ENCODE data around the gene COL5A1.

Gene COL5A1

GRCh38 chr9:134779640-134780039, 138.0 kb downstream of the COL5A1 start:
- TF ChIP-seq BACH2 (CRISPR knock-in tag; IDR thresholded peaks at IDR 0.05; ENCODE audit: borderline replicate concordance) = no peak
- TF ChIP-seq TOX (CRISPR knock-in tag; IDR thresholded peaks at IDR 0.05; ENCODE audit: borderline replicate concordance) = no peak
- no peak for TF ChIP-seq PPARA (CRISPR knock-in tag; IDR thresholded peaks at IDR 0.05; ENCODE audit: borderline replicate concordance)
- no peak for TF ChIP-seq CSDC2 (CRISPR knock-in tag; IDR thresholded peaks at IDR 0.05)
- no peak for TF ChIP-seq TSHZ2 (CRISPR knock-in tag; IDR thresholded peaks at IDR 0.05)
- TF ChIP-seq ZNF565 (CRISPR knock-in tag; conservative IDR thresholded peaks at IDR 0.05; ENCODE audit: low read depth) = no peak
- no peak for TF ChIP-seq ISL1 (CRISPR knock-in tag; IDR thresholded peaks at IDR 0.05)
- TF ChIP-seq GLIS3 (CRISPR knock-in tag; IDR thresholded peaks at IDR 0.05) = no peak
- TF ChIP-seq TCF4 (CRISPR knock-in tag; IDR thresholded peaks at IDR 0.05; ENCODE audit: borderline replicate concordance) = no peak
- no peak for TF ChIP-seq ZNF70 (CRISPR knock-in tag; IDR thresholded peaks at IDR 0.05)
- TF ChIP-seq ZC3H10 (CRISPR knock-in tag; IDR thresholded peaks at IDR 0.05) = no peak
- no peak for TF ChIP-seq ARNTL (CRISPR knock-in tag; IDR thresholded peaks at IDR 0.05; ENCODE audit: borderline replicate concordance, low read depth)
- TF ChIP-seq POU6F1 (CRISPR knock-in tag; IDR thresholded peaks at IDR 0.05; ENCODE audit: borderline replicate concordance, low read depth) = no peak
- no peak for TF ChIP-seq SNAI2 (CRISPR knock-in tag; IDR thresholded peaks at IDR 0.05)
- TF ChIP-seq CSRNP3 (CRISPR knock-in tag; IDR thresholded peaks at IDR 0.05) = no peak
- ATAC-seq = no peak

- TF ChIP-seq ISL1 (CRISPR knock-in tag; IDR thresholded peaks at IDR 0.05) (no peak), OSR1 (CRISPR knock-in tag; IDR thresholded peaks at IDR 0.05) (no peak), ZNF70 (CRISPR knock-in tag; IDR thresholded peaks at IDR 0.05) (no peak), CSRNP3 (CRISPR knock-in tag; IDR thresholded peaks at IDR 0.05) (no peak), BACH2 (CRISPR knock-in tag; IDR thresholded peaks at IDR 0.05; ENCODE audit: borderline replicate concordance) (no peak), ARNTL (CRISPR knock-in tag; IDR thresholded peaks at IDR 0.05; ENCODE audit: borderline replicate concordance, low read depth) (no peak), TCF4 (CRISPR knock-in tag; IDR thresholded peaks at IDR 0.05; ENCODE audit: borderline replicate concordance) (no peak), TSHZ2 (CRISPR knock-in tag; IDR thresholded peaks at IDR 0.05) (no peak), ZC3H10 (CRISPR knock-in tag; IDR thresholded peaks at IDR 0.05) (no peak), TOX (CRISPR knock-in tag; IDR thresholded peaks at IDR 0.05; ENCODE audit: borderline replicate concordance) (no peak), ESRRG (CRISPR knock-in tag; IDR thresholded peaks at IDR 0.05) (no peak)
- no peak for ATAC-seq
Measured at GRCh38 chr9:134781591-134782302, 140.1 kb downstream of the COL5A1 start.

Measured in SK-N-SH treated with all-trans-retinoic acid at 6 μM for 48 hours (cell line).